Transverse colon (tissue), 4 donors: Measurements from ENCODE around the gene SYNJ2. TPM values are rescaled to one million over a fixed set of nuclear protein-coding genes. Genes with fewer than 3 reads are reported as not detected.
A peak's percentile ranks its signal among the peaks of the same experiment; 100 is the strongest.

ENCODE experiments used
- DNase-seq: peaks from one replicate; pipeline ENCODE4 v3.0.0-alpha.2; 2019
- H3K27ac ChIP-seq, 4 donors: fragments of 200-600 bp; sonication (generic); 2 replicates each; pipeline ENCODE4 v1.5.1; 2016 to 2018; ENCODE audit warnings: inconsistent platforms in 4 of 4
- H3K27me3 ChIP-seq: fragments of 200-600 bp; sonication (generic); 2 replicates; pipeline ENCODE4 v1.5.1; 2017; ENCODE audit warnings: inconsistent platforms
- H3K36me3 ChIP-seq, 4 donors: fragments of 200-600 bp; sonication (generic); 2 replicates each; pipeline ENCODE4 v1.5.1; 2017 to 2019; ENCODE audit warnings: inconsistent platforms in 4 of 4
- H3K4me1 ChIP-seq, 4 donors: fragments of 200-600 bp; sonication (generic); 2 replicates each; pipeline ENCODE4 v1.5.1; 2017 to 2020; ENCODE audit warnings: inconsistent platforms in 4 of 4
- H3K4me3 ChIP-seq, 4 donors: fragments of 200-600 bp; sonication (generic); 1 replicate in 1 of 4; 2 replicates in 3 of 4; pipeline versions ENCODE4 v1.5.1 to v1.6.1; 2017 to 2019; ENCODE audit warnings: inconsistent platforms in 4 of 4
- H3K9me3 ChIP-seq, 2 donors: fragments of 200-600 bp; sonication (generic); 2 replicates each; pipeline ENCODE4 v1.5.1; 2017 to 2019; ENCODE audit warnings: inconsistent platforms in 2 of 2
- EP300 ChIP-seq: sonication (generic); formaldehyde crosslinking; IDR thresholded peaks from one replicate; pipeline ENCODE4 v1.6.1; 2017; ENCODE audit warnings: antibody characterized with exemption, low read depth
- POLR2A ChIP-seq: fragments of 450-650 bp; IDR thresholded peaks from one replicate; pipeline ENCODE4 v1.6.1; 2016; ENCODE audit warnings: antibody characterized with exemption, mild to moderate bottlenecking, moderate library complexity
- POLR2AphosphoS5 ChIP-seq, 3 donors: sonication (generic); formaldehyde crosslinking; IDR thresholded peaks; one replicate each; pipeline ENCODE4 v1.6.1; 2016; ENCODE audit warnings: antibody characterized with exemption in 3 of 3
- WGBS, 2 donors: methylation state at CpG; one replicate each; pipeline ENCODE4 v1.1.5; 2018; ENCODE audit warnings: low coverage in 1 of 2; 5-methylcytosine and 5-hydroxymethylcytosine counted together
- in situ Hi-C, 4 donors: fragments of 200-750 bp; cut with MboI; loops; one replicate each; pipeline versions ENCODE4 v1.15.0 to v1.15.1; 2017; ENCODE audit warnings: low sequenced_read_pairs in 3 of 4, low pct_ligation_motif_present in 1 of 4, low pct_unique_long_range_greater_than_20kb in 1 of 4
- intact Hi-C: fragments of 100-400 bp; cut with DNase I; formaldehyde crosslinking; loops from one replicate; pipeline ENCODE4 v1.15.1; 2023; ENCODE audit warnings: low total_unique reads
- total RNA-seq, 4 donors: library from RNA; depleted of rRNA; stranded (reverse); fragments of >200 nt; gene quantifications; one replicate each; pipeline ENCODE4 v1.1.0, GENCODE V29; 2016
- TF ChIP-seq, protein P1 (sequence below), 5 experiments: fragments of 200-600 bp in 3 of 5; fragments of 450-650 bp in 2 of 5; sonication (generic) in 3 of 5; IDR thresholded peaks; 1 replicate in 2 of 5; 2 replicates in 3 of 5; pipeline ENCODE4 v1.5.1; 2016 to 2017; ENCODE audit warnings: antibody characterized with exemption in 5 of 5, inconsistent platforms in 3 of 5, mild to moderate bottlenecking in 2 of 5, moderate library complexity in 1 of 5

SYNJ2 gene
- total RNA-seq, 4 donors from 2014 or later, result 27.8 to 42.6 (median 31.8) TPM

DNA sequence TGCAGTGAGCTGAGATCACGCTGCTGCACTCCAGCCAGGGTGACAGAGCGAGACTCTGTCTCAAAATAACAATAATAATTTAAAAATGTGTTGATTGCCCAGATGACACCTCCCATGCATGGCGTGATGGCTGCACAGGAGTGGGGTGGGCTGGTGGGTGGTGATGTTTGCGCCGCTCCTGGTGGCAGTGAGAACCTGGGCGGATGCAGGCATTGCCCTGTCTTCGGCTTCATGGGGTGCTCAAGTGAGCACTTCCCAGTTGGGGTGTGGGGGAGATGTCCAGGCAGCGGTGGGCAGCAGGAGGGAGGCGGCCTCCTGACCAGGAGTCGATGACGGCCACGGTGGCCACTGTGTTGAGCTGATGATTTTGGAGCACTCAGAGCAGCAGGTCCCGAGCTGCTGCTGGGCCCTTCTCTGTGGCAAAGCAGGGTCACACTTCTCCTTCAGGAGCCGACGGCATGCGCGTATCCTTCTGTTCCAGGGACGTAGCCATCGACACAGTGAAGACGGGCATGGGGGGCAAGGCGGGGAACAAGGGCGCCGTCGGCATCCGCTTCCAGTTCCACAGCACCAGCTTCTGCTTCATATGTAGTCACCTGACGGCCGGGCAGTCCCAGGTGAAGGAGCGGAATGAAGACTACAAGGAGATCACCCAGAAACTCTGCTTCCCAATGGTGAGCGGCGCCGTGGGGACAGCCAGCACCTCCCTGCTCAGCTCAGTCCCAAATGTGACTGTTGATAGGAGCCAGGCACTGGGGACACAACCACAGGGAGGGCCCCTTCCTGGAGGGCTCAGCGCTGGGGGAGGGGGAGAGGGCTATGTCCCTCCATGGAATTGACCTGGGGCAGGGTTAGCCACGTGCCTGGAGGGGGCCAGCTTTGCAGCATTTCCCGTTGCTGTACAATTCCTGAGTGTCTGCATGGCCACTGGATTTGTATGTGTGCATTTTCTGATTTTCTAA is 89.7 kb downstream of the SYNJ2 start:
- Histone ChIP-seq H3K27me3 (no peaks in the 10 kb centered on the region), H3K4me3 (no peak overlapping the region), H3K27ac (no peak overlapping the region), H3K4me1 (peaks cover 0 to 18% (median 5%) of the 10 kb centered on the region in 4 donors), H3K9me3 (no peaks in the 10 kb centered on the region), H3K36me3 (peaks cover 0 to 22% (median 6%) of the 10 kb centered on the region in 4 donors)
- intact Hi-C loops, result loop anchor here (10.0 kb wide), 1 partner anchor 87 kb away; the partner anchor contains the start of gene SYNJ2
- TF ChIP-seq POLR2A, result no peak
- no peak for TF ChIP-seq EP300
- TF ChIP-seq, protein P1, sequence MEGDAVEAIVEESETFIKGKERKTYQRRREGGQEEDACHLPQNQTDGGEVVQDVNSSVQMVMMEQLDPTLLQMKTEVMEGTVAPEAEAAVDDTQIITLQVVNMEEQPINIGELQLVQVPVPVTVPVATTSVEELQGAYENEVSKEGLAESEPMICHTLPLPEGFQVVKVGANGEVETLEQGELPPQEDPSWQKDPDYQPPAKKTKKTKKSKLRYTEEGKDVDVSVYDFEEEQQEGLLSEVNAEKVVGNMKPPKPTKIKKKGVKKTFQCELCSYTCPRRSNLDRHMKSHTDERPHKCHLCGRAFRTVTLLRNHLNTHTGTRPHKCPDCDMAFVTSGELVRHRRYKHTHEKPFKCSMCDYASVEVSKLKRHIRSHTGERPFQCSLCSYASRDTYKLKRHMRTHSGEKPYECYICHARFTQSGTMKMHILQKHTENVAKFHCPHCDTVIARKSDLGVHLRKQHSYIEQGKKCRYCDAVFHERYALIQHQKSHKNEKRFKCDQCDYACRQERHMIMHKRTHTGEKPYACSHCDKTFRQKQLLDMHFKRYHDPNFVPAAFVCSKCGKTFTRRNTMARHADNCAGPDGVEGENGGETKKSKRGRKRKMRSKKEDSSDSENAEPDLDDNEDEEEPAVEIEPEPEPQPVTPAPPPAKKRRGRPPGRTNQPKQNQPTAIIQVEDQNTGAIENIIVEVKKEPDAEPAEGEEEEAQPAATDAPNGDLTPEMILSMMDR (IDR thresholded peaks at IDR 0.05), result no peak
- TF ChIP-seq POLR2AphosphoS5 (IDR thresholded peaks at IDR 0.05), result no peak
- no peak for DNase-seq
- in situ Hi-C loops, result loop anchor here in 1 of 4 donors (25.0 kb wide), 1 partner anchor 309 kb away; no protein-coding TSS in a partner anchor
- WGBS, 2 donors, result 88 to 90% methylated on average over 8 to 32 of the region's 34 CpGs

DNA sequence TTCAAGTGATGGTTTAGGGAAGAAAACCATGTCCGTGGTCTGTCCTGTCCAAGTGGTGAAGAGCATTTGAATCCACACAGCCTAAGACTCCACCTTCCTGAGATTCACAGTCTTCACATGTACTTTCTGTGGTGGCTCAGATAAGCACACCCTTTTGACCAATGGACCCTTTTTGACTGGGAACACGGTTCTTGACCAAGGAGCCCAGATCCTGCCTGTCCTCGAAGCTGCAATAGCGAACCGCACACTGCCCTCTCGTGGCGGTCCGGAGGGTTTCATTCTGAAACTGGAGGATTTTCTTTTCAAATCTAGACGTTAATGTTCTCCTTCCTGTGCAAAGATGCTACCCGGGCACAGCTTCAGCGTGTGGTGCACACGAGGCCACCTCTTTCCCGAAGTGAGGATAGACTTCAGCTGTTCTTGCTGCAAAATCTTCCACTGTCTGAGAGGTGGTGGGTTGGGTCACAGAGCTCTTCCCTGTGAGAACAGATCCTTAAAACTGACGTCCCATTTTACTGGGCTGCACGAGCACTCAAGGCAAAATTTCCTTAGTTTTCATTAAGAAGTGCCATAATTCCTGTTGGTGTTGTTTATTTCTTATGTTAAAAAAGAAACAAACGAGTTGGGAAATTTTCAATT is 90.5 kb downstream of the SYNJ2 start:
- in situ Hi-C loops, result loop anchor here in 1 of 4 donors (25.0 kb wide), 1 partner anchor 310 kb away; no protein-coding TSS in a partner anchor
- 22 to 30% methylated on average over 4 to 16 of the region's 16 CpGs for WGBS, 2 donors
- intact Hi-C loops, result loop anchor here (10.0 kb wide), 1 partner anchor 87 kb away; the partner anchor contains the start of gene SYNJ2

DNA sequence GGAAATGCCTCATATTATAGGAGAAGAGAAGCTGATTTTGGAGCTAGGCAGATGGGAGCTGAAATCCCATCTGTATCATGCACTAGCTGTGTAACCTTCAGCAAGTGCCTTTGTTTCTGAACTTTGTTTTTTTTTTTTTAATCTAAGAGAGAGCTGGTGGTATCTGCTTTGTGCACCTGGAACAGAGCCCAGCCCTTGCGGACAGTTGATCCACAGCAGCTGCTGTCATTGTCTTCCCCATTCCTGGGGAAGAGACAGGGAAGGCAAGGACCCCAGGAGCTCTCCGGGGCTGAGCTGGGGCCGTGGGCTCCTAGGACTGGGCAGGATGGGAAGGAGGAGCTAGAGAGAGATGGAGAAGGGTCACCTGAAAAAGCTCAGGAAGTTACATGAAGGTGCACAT is 92.1 kb downstream of the SYNJ2 start:
- intact Hi-C loops (loop anchor here (10.0 kb wide), 1 partner anchor 89 kb away; the partner anchor contains the start of gene SYNJ2), in situ Hi-C loops (loop anchor here in 1 of 4 donors (25.0 kb wide), 1 partner anchor 311 kb away; no protein-coding TSS in a partner anchor)
- Histone ChIP-seq H3K4me3 (no peak overlapping the region), H3K27me3 (no peaks in the 10 kb centered on the region), H3K27ac (no peak overlapping the region), H3K9me3 (no peaks in the 10 kb centered on the region), H3K36me3 (peaks cover 0 to 21% (median 9%) of the 10 kb centered on the region in 4 donors), H3K4me1 (peaks cover 0 to 13% (median 5%) of the 10 kb centered on the region in 4 donors)
- no peak for TF ChIP-seq POLR2A
- no peak for TF ChIP-seq EP300
- TF ChIP-seq, protein P1 (IDR thresholded peaks at IDR 0.05), result no peak
- no peak for TF ChIP-seq POLR2AphosphoS5 (IDR thresholded peaks at IDR 0.05)
- no peak for DNase-seq
- 61 to 83% methylated on average over 1 to 3 of the region's 3 CpGs for WGBS, 2 donors

More for the DNA sequence above, 90.5 kb downstream of the SYNJ2 start:
- peak; percentile 75 for DNase-seq
- H3K4me3 ChIP-seq, result no peak overlapping the region
- H3K9me3 ChIP-seq, result no peaks in the 10 kb centered on the region
- no peaks in the 10 kb centered on the region for H3K27me3 ChIP-seq
- peaks cover 0 to 18% (median 5%) of the 10 kb centered on the region in 4 donors for H3K4me1 ChIP-seq
- no peak for TF ChIP-seq POLR2A
- no peak for TF ChIP-seq POLR2AphosphoS5 (IDR thresholded peaks at IDR 0.05)
- TF ChIP-seq, protein P1 (IDR thresholded peaks at IDR 0.05), result peak; percentile 77 to 86 (median 81)
- TF ChIP-seq EP300, result no peak
- peaks cover 0 to 16% (median 7%) of the 10 kb centered on the region in 4 donors for H3K36me3 ChIP-seq
- no peak overlapping the region for H3K27ac ChIP-seq
